AG09309 (cell line): Measurements from ENCODE around the gene LIPF.

ENCODE experiments used
- DNase-seq: peaks from one replicate; pipeline ENCODE4 v3.0.0-alpha.2; 2010; ENCODE audit warnings: low read depth
- H3K4me3 ChIP-seq: 2 replicates; pipeline ENCODE4 v1.5.1; 2011; ENCODE audit warnings: mild to moderate bottlenecking, low read depth, low read length, moderate library complexity; ENCODE audit not compliant: control insufficient read depth
- TF ChIP-seq, protein P1 (sequence below): IDR thresholded peaks from 2 replicates; pipeline ENCODE4 v1.5.1; 2011; ENCODE audit warnings: mild to moderate bottlenecking, low read depth, low read length, inconsistent platforms; ENCODE audit not compliant: insufficient read depth, control insufficient read depth; ENCODE audit errors: missing control alignments

LIPF gene

DNA sequence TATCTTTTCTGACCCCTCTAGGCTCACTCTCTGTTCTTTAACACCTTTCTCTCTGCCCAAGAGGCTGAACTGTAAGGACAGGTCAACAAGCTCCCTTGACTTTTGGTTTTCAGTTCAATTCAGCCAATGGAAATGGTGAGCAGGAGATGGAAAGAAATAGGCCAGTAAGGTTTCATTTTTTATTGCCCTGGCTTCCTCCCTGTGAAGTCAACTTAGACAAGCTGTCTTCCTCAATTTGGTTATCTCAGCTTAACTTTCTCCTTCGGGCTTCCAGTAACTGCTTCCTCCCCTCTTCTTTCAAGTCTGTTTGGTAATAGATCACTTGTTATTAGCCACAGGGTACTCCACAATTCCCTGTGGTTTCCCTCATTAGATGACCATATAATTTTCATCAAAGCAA, 61.6 kb downstream of the LIPF start:
- no peak overlapping the region for H3K4me3 ChIP-seq
- TF ChIP-seq, protein P1, sequence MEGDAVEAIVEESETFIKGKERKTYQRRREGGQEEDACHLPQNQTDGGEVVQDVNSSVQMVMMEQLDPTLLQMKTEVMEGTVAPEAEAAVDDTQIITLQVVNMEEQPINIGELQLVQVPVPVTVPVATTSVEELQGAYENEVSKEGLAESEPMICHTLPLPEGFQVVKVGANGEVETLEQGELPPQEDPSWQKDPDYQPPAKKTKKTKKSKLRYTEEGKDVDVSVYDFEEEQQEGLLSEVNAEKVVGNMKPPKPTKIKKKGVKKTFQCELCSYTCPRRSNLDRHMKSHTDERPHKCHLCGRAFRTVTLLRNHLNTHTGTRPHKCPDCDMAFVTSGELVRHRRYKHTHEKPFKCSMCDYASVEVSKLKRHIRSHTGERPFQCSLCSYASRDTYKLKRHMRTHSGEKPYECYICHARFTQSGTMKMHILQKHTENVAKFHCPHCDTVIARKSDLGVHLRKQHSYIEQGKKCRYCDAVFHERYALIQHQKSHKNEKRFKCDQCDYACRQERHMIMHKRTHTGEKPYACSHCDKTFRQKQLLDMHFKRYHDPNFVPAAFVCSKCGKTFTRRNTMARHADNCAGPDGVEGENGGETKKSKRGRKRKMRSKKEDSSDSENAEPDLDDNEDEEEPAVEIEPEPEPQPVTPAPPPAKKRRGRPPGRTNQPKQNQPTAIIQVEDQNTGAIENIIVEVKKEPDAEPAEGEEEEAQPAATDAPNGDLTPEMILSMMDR: no peak

DNA sequence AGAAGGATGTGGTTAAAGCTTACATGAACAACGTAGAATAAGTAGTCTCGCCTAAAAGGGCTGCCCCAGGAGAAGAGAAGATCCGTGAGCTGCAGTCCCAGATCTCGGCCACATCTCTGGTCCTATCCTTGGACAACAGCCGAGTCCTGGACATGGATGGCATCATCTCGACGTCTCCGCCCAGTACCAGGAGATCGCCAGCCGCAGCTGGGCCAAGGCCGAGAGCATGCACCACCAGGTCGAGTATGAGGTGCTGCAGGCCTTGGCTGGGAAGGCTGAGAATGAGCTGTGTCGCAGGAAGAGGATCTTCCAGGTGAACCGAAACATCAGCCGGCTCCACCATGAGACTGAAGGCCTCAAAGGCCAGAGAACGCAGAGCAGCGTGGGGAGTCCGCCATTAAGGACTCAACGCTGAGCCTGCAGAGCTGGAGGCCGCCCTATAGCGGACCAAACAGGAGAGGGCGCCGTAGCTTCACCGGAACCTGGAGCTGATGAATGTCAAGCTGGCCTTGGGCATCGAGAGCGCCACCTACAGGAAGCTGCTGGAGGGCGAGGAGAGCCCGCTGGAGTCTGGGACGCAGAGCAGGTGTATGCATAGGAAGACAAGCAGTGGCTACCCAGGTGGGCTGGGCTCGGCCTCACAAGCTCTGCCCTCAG, 64.0 kb downstream of the LIPF start:
- H3K4me3 ChIP-seq: no peak overlapping the region
- DNase-seq: no peak
- TF ChIP-seq, protein P1: peak; percentile 29

More for the DNA sequence above, 61.6 kb downstream of the LIPF start:
- DNase-seq: no peak
